Effector memory CD8-positive, alpha-beta T cell (primary cell): ENCODE measurements around the gene PREX1.
A peak's percentile ranks its signal among the peaks of the same experiment; 100 is the strongest.

Source experiments
- ATAC-seq: fragments of 150-1000 bp; cut with Tn5 transposase; replicated peaks from 2 replicates; pipeline ENCODE4 v1.10.0; 2021; ENCODE audit warnings: mild to moderate bottlenecking, moderate library complexity
- DNase-seq, 3 experiments: peaks; one replicate each; pipeline ENCODE4 v3.0.0; 2021
- H3K27ac Mint-ChIP-seq, 2 donors: one replicate each; pipeline ENCODE4 v1.8.0; 2022; ENCODE audit warnings: mild to moderate bottlenecking in 2 of 2, mixed read lengths in 2 of 2, moderate library complexity in 2 of 2
- H3K27me3 Mint-ChIP-seq, 2 donors: one replicate each; pipeline ENCODE4 v1.8.0; 2022; ENCODE audit warnings: mixed read lengths in 2 of 2
- H3K36me3 Mint-ChIP-seq: one replicate; pipeline ENCODE4 v1.8.0; 2022; ENCODE audit warnings: mild to moderate bottlenecking, moderate library complexity, mixed read lengths; ENCODE audit not compliant: insufficient read depth
- H3K4me1 Mint-ChIP-seq, 2 donors: one replicate each; pipeline ENCODE4 v1.8.0; 2022; ENCODE audit warnings: low read depth in 2 of 2, mixed read lengths in 2 of 2
- H3K4me3 Mint-ChIP-seq, 2 donors: one replicate each; pipeline ENCODE4 v1.8.0; 2022; ENCODE audit warnings: mild to moderate bottlenecking in 2 of 2, mixed read lengths in 2 of 2, moderate library complexity in 2 of 2
- H3K9me3 Mint-ChIP-seq, 2 donors: one replicate each; pipeline ENCODE4 v1.8.0; 2022; ENCODE audit warnings: mixed read lengths in 2 of 2

The PREX1 gene

DNA sequence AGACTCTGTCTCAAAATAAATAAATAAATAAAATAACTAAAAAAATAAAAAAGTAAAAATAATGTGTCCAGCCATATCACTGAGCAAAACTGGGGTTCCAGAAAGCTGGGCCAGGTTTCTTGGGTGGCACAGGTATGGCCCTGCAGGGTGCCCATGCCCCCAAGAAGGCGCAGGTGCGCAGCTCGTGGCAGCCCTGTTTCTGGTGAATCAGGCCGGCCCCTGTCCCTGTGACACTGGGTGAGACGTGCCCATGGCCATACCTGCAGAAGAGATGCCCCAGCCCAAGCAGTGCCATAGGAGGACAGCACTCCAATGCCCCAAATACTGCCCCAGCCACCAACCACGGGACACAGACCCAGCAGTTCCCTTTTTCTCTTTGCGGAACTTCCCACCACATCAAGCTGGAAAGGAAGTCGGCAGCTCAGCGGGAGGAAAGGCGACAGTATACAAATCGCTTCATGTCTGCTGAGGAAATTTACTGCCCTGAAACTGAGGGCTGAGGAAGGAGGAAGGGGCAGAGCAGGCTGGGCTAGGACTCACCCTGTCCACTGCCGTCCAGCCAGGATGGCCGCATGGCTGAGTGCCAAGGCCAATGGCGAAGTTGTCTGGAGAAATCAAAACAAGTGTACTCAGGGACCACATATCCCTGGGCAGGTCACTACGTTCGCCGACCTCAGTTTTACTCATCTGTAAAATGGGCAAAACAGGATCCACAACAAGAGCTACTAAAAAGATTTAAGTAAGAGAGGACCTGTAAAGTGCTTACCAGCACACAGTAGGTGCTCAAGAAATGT lies 55.4 kb downstream of the PREX1 start:
- peaks cover 45% of the 10 kb centered on the region for H3K36me3 Mint-ChIP-seq
- DNase-seq (no peak), ATAC-seq (no peak)
- peaks cover 83 to 89% of the 10 kb centered on the region in 2 donors for H3K4me1 Mint-ChIP-seq
- H3K9me3 Mint-ChIP-seq, result no peaks in the 10 kb centered on the region
- H3K27ac Mint-ChIP-seq, result peak overlapping the region; percentile 92
- no peaks in the 10 kb centered on the region for H3K27me3 Mint-ChIP-seq
- peak overlapping the region; percentile 66 to 69 for H3K4me3 Mint-ChIP-seq

- H3K27me3 Mint-ChIP-seq, result no peaks in the 10 kb centered on the region
- H3K27ac Mint-ChIP-seq, result peak overlapping the region in 1 of 2 donors; percentile 92
- H3K36me3 Mint-ChIP-seq, result peaks cover 51% of the 10 kb centered on the region
- H3K4me3 Mint-ChIP-seq, result peak overlapping the region; percentile 20 to 48
- peaks cover 84 to 88% of the 10 kb centered on the region in 2 donors for H3K4me1 Mint-ChIP-seq
- ATAC-seq (no peak), DNase-seq (no peak)
- H3K9me3 Mint-ChIP-seq, result no peaks in the 10 kb centered on the region
Observed at GRCh38 chr20:48771542-48771941, 56.3 kb downstream of the PREX1 start.

DNA sequence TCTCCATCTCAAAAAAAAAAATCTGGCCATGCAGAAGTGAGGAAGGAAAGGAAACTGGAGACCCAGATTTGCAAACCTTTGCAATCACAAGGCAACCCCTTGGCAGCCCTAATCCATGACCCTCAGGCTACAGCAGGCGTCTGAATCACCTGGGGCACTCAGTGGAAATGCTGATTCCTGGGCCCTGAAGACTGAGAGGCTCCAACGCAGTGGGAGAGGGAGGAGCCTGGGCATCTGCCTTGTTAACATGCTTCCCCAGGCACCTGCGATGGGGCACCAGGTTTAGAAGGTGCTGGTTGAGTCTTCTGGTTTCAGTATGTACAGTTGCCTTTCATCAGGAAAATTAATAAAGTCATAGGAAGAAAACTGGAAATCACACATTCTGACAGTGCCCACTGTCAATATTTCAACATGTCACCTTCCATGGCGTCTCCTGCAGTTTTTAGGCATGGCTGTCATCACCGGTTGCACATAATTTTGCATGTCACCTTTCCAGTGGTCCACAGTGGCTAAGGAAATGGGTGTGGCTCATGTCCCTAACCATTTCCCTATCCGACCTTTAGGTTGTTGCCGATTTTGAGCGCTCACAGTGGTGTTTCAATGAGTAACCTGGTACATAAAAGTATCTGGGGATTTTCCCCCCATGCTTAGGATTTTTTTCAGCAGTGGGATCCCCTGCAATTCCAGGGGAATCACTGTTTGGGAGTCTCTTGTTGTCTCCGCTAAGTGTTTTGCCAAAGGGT lies 56.9 kb downstream of the PREX1 start:
- peak overlapping the region; percentile 48 to 55 for H3K4me3 Mint-ChIP-seq
- H3K9me3 Mint-ChIP-seq, result no peaks in the 10 kb centered on the region
- peak overlapping the region in 1 of 2 donors; percentile 92 for H3K27ac Mint-ChIP-seq
- peaks cover 54% of the 10 kb centered on the region for H3K36me3 Mint-ChIP-seq
- no peaks in the 10 kb centered on the region for H3K27me3 Mint-ChIP-seq
- no peak for ATAC-seq
- H3K4me1 Mint-ChIP-seq, result peaks cover 87 to 90% of the 10 kb centered on the region in 2 donors
- no peak for DNase-seq

- Mint-ChIP-seq H3K27ac (peak overlapping the region; percentile 92 to 94), H3K36me3 (peaks cover 52% of the 10 kb centered on the region), H3K4me1 (peaks cover 84 to 87% of the 10 kb centered on the region in 2 donors), H3K4me3 (peak overlapping the region; percentile 39 to 55), H3K9me3 (no peaks in the 10 kb centered on the region), H3K27me3 (no peaks in the 10 kb centered on the region)
- ATAC-seq, result peak; percentile 86
- DNase-seq, result peak; percentile 85 to 89 (median 85)
Observed at GRCh38 chr20:48769069-48769983, 58.5 kb downstream of the PREX1 start.

DNA sequence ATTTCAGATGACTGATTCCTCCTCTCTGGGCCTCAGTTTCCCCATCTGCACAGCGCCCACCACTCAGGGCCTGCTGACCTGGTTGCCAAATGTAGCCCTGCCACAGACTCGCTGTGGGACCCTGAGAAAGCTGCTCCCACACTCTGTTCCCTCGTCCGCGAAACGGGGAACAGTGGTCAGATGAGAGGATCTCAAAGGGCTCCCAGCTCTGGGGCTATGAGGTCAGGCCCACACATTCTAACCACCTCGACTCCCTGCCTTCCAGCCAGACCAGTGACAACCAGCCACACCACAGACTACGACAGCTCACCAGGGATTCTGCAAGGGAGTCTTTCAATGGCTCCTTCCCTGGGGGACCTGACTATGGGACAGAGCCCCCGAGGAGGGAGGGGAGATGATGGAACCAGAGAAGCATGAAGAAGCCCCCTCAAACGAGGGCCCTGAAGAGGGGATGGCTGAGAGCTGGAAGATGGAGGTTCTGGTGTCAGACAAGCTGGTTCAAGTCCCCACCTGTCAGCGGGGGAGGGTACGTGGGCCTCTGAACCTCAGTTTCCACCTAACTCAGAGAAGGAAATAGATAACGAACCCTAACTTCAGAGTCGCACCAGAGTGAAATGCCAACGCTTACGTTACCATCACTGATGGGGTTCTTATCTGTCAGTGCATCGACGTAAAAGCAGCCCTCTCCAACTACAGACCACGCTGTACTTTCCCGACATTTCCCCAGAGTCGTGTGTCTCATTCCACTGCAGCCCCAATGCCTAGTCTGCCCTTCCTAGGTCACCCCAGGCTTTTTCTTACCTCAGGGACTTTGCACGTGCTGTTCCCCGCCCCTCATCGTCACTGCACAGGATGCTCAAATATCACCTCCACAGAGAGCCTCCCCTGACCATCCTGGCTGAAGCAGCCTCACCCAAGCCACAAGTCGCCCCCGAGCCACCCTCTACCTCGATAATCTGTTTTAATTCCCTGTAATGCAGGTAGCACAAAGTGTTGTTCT lies 60.5 kb downstream of the PREX1 start:
- H3K27me3 Mint-ChIP-seq, result no peaks in the 10 kb centered on the region
- peak overlapping the region; percentile 39 to 55 for H3K4me3 Mint-ChIP-seq
- peak overlapping the region; percentile 92 to 94 for H3K27ac Mint-ChIP-seq
- peaks cover 76 to 80% of the 10 kb centered on the region in 2 donors for H3K4me1 Mint-ChIP-seq
- peaks cover 46% of the 10 kb centered on the region for H3K36me3 Mint-ChIP-seq
- no peak for DNase-seq
- peak; percentile 13 for ATAC-seq
- H3K9me3 Mint-ChIP-seq, result no peaks in the 10 kb centered on the region

- ATAC-seq, result no peak
- DNase-seq, result no peak
- peaks cover 79 to 82% of the 10 kb centered on the region in 2 donors for H3K4me1 Mint-ChIP-seq
- H3K27me3 Mint-ChIP-seq, result no peaks in the 10 kb centered on the region
- no peaks in the 10 kb centered on the region for H3K9me3 Mint-ChIP-seq
- H3K4me3 Mint-ChIP-seq, result peak overlapping the region; percentile 39 to 55
- H3K36me3 Mint-ChIP-seq, result peaks cover 48% of the 10 kb centered on the region
- peak overlapping the region; percentile 92 to 94 for H3K27ac Mint-ChIP-seq
Observed at GRCh38 chr20:48766205-48766604, 61.6 kb downstream of the PREX1 start.

- H3K4me3 Mint-ChIP-seq, result peak overlapping the region; percentile 31 to 56
- no peaks in the 10 kb centered on the region for H3K9me3 Mint-ChIP-seq
- H3K4me1 Mint-ChIP-seq, result peaks cover 81 to 87% of the 10 kb centered on the region in 2 donors
- no peaks in the 10 kb centered on the region for H3K27me3 Mint-ChIP-seq
- H3K36me3 Mint-ChIP-seq, result peaks cover 46% of the 10 kb centered on the region
- ATAC-seq (no peak), DNase-seq (no peak)
- peak overlapping the region; percentile 92 to 93 for H3K27ac Mint-ChIP-seq
Observed at GRCh38 chr20:48765359-48765758, 62.4 kb downstream of the PREX1 start.

DNA sequence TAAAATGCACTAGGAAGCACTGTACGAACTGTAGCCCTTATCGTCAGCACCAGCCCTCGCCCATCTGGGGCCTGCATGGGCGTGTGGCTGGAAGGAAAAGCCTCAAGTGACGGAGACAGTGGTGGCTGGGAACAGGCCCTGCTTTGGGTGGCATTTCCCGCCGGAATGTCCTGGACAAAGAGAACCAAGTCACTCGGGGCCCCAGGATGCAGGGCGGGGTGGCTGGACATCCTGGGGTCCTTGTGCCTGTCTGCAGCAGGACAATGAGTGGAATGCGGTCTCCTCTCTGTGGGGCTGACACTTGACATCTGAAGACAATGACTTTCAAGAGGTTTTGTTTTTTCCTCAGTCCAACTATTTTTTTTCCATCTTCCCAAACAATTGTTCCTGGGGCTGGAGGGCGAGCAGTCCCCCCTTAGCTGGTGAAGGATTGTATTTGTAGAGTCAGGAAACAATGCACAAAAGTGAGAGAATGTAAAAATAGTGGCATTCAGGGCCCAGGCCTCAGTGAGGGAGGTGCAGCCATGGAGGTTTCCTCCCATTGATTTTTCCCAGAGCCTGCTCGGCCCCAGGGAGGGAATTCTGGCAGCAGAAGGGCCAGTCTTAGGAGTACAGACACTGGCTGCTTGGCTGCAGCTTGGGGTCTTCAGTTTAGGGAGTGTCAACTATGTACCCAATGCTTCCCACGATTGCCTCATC lies 64.4 kb downstream of the PREX1 start:
- DNase-seq, result no peak
- Mint-ChIP-seq H3K27me3 (no peaks in the 10 kb centered on the region), H3K4me1 (peaks cover 82 to 85% of the 10 kb centered on the region in 2 donors), H3K9me3 (no peaks in the 10 kb centered on the region), H3K27ac (peak overlapping the region; percentile 92), H3K36me3 (peaks cover 42% of the 10 kb centered on the region), H3K4me3 (peak overlapping the region in 1 of 2 donors; percentile 80)
- ATAC-seq, result no peak

GRCh38 chr20:48761874-48762273 lies 65.9 kb downstream of the PREX1 start:
- peaks cover 40% of the 10 kb centered on the region for H3K36me3 Mint-ChIP-seq
- H3K4me3 Mint-ChIP-seq, result peak overlapping the region; percentile 80
- no peak for DNase-seq
- H3K27me3 Mint-ChIP-seq, result no peaks in the 10 kb centered on the region
- H3K27ac Mint-ChIP-seq, result peak overlapping the region; percentile 92
- no peaks in the 10 kb centered on the region for H3K9me3 Mint-ChIP-seq
- no peak for ATAC-seq
- peaks cover 82 to 86% of the 10 kb centered on the region in 2 donors for H3K4me1 Mint-ChIP-seq

DNA sequence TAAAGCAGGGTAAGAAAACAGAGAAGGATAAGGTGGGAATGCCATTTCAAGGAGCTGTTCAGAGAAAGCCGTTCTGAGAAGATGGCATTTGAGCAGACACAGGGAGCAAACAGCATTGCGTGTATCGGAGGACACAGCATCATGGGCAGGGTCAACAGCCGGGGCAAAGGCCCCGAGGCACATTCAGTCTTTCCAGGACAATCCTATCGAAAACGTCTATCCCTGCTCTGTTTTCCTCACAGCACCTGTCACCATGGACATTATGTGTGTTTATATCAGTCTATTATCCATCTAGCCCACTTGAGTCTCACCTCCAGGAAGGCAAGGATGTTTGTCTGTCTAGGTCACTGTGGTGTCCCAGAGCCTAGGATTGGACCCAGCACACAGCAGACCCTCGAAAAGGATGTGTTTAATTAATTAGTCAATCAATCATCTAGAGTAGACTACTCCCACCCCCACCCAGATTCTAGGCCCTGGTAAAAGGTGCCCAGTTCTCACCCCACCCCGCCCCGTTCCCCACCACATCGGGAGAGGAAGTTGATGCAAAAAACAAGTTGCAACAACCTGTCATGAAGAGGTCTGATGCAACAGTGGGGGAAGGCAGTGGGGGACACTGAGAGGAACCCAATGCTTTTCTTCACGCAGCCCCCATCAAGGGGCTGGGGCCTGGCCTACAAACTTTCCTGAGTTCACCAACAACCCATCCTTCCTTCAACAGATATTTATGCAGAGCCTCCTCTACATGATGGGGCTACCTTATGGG lies 66.6 kb downstream of the PREX1 start:
- ATAC-seq, result peak; percentile 42
- Mint-ChIP-seq H3K27ac (peak overlapping the region; percentile 92), H3K4me1 (peaks cover 82 to 86% of the 10 kb centered on the region in 2 donors), H3K4me3 (peak overlapping the region; percentile 80), H3K36me3 (peaks cover 34% of the 10 kb centered on the region), H3K9me3 (no peaks in the 10 kb centered on the region), H3K27me3 (no peaks in the 10 kb centered on the region)
- peak; percentile 49 to 62 (median 56) for DNase-seq

DNA sequence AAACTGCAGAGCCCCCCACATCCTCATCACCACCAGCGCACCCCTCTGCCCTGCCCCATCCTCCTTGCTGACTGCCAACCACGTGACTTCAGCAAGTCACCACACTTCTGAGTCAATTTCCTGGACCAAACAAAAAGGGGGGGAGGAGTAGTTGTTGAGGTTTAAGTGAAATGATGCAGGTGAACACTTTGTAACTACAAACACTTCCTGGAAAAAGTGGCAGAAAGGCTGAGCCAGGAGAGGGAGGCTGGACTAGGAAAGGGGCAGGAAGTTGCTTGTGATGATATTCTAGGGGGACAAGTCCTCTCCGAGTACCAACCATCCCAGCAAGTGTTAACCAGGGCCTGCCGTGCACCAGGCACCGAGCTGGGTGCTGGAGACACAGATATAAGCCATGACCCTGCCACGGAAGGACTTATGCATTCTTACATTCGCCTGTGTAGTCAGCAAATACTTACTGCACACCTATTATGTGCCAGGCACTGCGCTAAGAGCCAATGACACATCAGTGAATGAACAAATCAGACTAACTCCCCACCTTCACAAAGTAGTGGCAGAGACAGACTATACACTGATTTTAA lies 67.3 kb downstream of the PREX1 start:
- ATAC-seq (peak; percentile 68), DNase-seq (peak; percentile 68 to 74 (median 72))
- Mint-ChIP-seq H3K27me3 (no peaks in the 10 kb centered on the region), H3K36me3 (peaks cover 31% of the 10 kb centered on the region), H3K9me3 (no peaks in the 10 kb centered on the region), H3K27ac (peak overlapping the region; percentile 92), H3K4me1 (peaks cover 84 to 87% of the 10 kb centered on the region in 2 donors), H3K4me3 (peak overlapping the region; percentile 80)
